Measurements from ENCODE around the gene RAPGEF1. TPM values are rescaled to one million over a fixed set of nuclear protein-coding genes. Genes with fewer than 3 reads are reported as not detected.

The RAPGEF1 gene
- total and polyA plus RNA-seq, 2 experiments from 2014 or later, result 9.9 to 82.8 TPM

DNA sequence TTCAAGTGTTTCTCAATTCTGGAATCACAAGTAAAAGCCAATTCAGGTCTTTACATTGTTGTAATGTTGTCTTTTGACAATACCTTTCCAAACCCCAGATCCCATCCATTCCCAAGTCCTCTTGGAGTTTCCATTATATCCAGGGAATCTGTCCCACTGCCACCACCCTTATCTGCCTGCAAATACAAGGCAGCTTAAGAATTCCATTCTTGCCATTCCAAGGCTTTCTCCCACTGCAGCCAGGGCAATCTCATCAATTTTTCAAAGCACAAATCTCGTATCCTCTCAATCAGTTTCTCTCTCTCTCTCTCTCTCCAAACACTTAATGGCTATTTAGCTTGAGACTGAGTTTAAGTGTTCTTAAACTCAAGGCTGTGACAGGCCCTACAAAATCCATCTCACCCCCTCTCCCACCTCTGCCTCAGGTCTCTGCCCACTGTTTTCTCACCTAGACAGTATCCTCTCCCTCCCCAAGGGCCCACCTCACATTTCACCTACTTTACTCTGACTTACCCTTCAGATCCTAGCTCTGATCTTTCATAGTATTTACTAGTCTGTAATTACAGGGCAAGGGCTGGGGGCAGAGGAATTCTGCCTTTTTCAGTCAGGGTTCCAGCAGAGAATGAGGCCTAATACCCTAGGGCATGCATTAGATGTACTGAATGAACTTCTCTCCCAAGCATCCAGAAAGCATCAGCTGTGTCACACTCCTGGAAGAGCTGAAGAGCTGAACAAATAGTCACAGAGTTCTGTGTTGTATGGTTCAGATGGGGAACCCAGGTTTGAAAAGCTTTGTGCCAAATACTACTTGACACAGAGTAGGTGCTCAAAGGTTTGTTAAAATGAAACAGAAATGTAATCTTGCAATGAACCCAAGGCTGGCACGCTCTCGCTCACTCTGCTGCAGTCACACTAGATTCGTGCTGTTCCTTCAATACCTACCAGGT lies 46.0 kb downstream of the RAPGEF1 start (continued):
- TF ChIP-seq, protein P1, sequence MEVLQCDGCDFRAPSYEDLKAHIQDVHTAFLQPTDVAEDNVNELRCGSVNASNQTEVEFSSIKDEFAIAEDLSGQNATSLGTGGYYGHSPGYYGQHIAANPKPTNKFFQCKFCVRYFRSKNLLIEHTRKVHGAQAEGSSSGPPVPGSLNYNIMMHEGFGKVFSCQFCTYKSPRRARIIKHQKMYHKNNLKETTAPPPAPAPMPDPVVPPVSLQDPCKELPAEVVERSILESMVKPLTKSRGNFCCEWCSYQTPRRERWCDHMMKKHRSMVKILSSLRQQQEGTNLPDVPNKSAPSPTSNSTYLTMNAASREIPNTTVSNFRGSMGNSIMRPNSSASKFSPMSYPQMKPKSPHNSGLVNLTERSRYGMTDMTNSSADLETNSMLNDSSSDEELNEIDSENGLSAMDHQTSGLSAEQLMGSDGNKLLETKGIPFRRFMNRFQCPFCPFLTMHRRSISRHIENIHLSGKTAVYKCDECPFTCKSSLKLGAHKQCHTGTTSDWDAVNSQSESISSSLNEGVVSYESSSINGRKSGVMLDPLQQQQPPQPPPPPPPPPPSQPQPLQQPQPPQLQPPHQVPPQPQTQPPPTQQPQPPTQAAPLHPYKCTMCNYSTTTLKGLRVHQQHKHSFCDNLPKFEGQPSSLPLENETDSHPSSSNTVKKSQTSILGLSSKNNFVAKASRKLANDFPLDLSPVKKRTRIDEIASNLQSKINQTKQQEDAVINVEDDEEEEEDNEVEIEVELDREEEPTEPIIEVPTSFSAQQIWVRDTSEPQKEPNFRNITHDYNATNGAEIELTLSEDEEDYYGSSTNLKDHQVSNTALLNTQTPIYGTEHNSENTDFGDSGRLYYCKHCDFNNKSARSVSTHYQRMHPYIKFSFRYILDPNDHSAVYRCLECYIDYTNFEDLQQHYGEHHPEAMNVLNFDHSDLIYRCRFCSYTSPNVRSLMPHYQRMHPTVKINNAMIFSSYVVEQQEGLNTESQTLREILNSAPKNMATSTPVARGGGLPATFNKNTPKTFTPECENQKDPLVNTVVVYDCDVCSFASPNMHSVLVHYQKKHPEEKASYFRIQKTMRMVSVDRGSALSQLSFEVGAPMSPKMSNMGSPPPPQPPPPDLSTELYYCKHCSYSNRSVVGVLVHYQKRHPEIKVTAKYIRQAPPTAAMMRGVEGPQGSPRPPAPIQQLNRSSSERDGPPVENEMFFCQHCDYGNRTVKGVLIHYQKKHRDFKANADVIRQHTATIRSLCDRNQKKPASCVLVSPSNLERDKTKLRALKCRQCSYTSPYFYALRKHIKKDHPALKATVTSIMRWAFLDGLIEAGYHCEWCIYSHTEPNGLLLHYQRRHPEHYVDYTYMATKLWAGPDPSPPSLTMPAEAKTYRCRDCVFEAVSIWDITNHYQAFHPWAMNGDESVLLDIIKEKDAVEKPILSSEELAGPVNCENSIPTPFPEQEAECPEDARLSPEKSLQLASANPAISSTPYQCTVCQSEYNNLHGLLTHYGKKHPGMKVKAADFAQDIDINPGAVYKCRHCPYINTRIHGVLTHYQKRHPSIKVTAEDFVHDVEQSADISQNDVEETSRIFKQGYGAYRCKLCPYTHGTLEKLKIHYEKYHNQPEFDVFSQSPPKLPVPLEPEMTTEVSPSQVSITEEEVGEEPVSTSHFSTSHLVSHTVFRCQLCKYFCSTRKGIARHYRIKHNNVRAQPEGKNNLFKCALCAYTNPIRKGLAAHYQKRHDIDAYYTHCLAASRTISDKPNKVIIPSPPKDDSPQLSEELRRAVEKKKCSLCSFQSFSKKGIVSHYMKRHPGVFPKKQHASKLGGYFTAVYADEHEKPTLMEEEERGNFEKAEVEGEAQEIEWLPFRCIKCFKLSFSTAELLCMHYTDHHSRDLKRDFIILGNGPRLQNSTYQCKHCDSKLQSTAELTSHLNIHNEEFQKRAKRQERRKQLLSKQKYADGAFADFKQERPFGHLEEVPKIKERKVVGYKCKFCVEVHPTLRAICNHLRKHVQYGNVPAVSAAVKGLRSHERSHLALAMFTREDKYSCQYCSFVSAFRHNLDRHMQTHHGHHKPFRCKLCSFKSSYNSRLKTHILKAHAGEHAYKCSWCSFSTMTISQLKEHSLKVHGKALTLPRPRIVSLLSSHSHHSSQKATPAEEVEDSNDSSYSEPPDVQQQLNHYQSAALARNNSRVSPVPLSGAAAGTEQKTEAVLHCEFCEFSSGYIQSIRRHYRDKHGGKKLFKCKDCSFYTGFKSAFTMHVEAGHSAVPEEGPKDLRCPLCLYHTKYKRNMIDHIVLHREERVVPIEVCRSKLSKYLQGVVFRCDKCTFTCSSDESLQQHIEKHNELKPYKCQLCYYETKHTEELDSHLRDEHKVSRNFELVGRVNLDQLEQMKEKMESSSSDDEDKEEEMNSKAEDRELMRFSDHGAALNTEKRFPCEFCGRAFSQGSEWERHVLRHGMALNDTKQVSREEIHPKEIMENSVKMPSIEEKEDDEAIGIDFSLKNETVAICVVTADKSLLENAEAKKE (CRISPR knock-in tag; IDR thresholded peaks at IDR 0.05), result no peak
- TF ChIP-seq, protein P2, sequence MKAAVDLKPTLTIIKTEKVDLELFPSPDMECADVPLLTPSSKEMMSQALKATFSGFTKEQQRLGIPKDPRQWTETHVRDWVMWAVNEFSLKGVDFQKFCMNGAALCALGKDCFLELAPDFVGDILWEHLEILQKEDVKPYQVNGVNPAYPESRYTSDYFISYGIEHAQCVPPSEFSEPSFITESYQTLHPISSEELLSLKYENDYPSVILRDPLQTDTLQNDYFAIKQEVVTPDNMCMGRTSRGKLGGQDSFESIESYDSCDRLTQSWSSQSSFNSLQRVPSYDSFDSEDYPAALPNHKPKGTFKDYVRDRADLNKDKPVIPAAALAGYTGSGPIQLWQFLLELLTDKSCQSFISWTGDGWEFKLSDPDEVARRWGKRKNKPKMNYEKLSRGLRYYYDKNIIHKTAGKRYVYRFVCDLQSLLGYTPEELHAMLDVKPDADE (IDR thresholded peaks at IDR 0.05), result no peak
- TF ChIP-seq NANOG (IDR thresholded peaks at IDR 0.05; ENCODE audit: borderline replicate concordance), result no peak
- no peak for TF ChIP-seq STAT1 (IDR thresholded peaks at IDR 0.05; ENCODE audit: unreplicated experiment)
- no peak for TF ChIP-seq CREB1 (CRISPR knock-in tag; IDR thresholded peaks at IDR 0.05; ENCODE audit: low read depth)
- no peak for TF ChIP-seq ZNF331 (CRISPR knock-in tag; IDR thresholded peaks at IDR 0.05; ENCODE audit: low read depth)
